T-helper 17 cell (primary cell): Measurements from ENCODE around the gene RAET1L. TPM values are rescaled to one million over a fixed set of nuclear protein-coding genes. Genes with fewer than 3 reads are reported as not detected.
"Not testable (repeated sequence)": the region's sequence is repeated elsewhere in the genome, so short reads cannot be mapped to it uniquely, and the experiment has no call there.

Experiments
- ATAC-seq: fragments of 150-1000 bp; cut with Tn5 transposase; 2 replicates; pipeline ENCODE4 v1.10.0; 2021; ENCODE audit warnings: mild to moderate bottlenecking, moderate library complexity
- DNase-seq, 3 donors: peaks; one replicate each; pipeline versions ENCODE4 v3.0.0 to v3.0.0-alpha.2; 2020 to 2021
- H3K9me3 ChIP-seq: one replicate; pipeline ENCODE4 v1.7.0; 2013; ENCODE audit warnings: low read length, mild to moderate bottlenecking; ENCODE audit not compliant: control insufficient read depth, poor library complexity, severe bottlenecking
- H3K27ac Mint-ChIP-seq: one replicate; pipeline ENCODE4 v1.8.0; 2022; ENCODE audit warnings: mild to moderate bottlenecking, moderate library complexity, mixed read lengths
- H3K27me3 Mint-ChIP-seq: one replicate; pipeline ENCODE4 v1.8.0; 2022; ENCODE audit warnings: mixed read lengths
- H3K36me3 Mint-ChIP-seq: one replicate; pipeline ENCODE4 v1.8.0; 2022; ENCODE audit warnings: low read depth, mixed read lengths
- H3K4me1 Mint-ChIP-seq: one replicate; pipeline ENCODE4 v1.8.0; 2022; ENCODE audit warnings: mild to moderate bottlenecking, mixed read lengths
- H3K4me3 Mint-ChIP-seq: one replicate; pipeline ENCODE4 v1.8.0; 2022; ENCODE audit warnings: mild to moderate bottlenecking, moderate library complexity, mixed read lengths
- total RNA-seq, 4 donors: library from RNA in 2 of 4; stranded (reverse) in 2 of 4; gene quantifications; one replicate each; pipeline ENCODE4 v1.2.3 and lab custom pipeline; 2022 to 2026

Gene RAET1L
- total RNA-seq, 2 donors from 2014 or later: not detected

DNA sequence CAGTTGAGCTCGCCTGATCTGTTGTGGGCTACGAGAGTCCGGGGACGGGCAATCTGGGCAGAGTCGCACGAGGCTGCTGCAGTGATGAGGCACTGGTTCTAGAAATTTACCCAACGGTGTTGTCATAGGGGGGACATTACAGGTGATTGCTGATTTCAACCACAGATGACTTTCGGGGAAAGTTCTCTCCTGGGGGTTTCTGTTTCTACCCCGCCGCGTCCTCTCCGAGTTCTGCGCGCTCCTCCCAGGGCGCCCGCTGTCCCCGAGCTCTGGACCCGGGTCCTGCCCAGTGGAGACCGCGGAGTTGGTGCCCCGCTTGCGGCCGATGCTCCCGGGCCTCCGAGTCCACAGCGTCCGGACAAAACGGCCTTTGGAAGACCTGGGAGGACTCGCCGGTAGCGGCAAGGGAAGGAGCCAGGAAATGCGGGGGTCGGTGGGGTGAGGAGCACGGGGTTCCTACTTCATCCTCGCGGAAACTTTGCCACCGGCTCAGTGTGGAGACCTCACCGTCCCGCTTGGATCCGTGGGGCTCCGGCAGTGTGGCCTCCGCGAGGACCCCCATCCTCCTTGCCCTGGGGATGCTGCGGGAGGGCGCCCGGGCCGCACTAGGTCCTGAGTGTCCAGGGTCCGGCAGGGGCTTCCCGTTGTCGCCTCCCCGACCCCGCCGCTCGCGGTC is 12.3 kb upstream of the RAET1L start:
- ATAC-seq (no peak), DNase-seq (no peak)
- H3K9me3 ChIP-seq: no peaks in the 10 kb centered on the region
- Mint-ChIP-seq H3K27me3 (peaks cover 96% of the 10 kb centered on the region), H3K27ac (no peak overlapping the region), H3K36me3 (peaks cover 7% of the 10 kb centered on the region), H3K4me3 (peak overlapping the region; percentile 90), H3K4me1 (peaks cover 15% of the 10 kb centered on the region)

DNA sequence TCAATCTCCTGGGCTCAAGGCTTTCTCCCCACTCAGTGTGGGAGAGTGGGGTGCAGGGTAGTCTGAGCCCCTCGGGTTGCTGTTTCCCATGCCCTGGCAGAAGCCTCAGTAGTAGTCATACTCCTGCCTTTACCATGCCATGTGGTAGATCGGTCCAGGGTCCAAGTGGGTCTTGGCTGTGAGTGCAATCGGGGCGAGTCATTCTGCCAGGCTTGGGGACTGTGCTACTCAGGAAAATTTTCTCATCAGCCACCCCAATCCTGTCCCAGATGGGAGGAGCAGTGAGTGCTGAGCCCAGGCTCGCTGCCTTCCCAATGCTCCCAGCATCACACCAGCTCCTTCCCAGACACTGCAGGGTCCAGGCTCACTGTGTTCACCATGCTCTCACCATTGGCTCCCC is 10.7 kb upstream of the RAET1L start:
- ATAC-seq (no peak), DNase-seq (no peak)
- H3K9me3 ChIP-seq: no peaks in the 10 kb centered on the region
- no peak overlapping the region for H3K27ac Mint-ChIP-seq
- no peak overlapping the region for H3K4me3 Mint-ChIP-seq
- peaks cover 5% of the 10 kb centered on the region for H3K36me3 Mint-ChIP-seq
- H3K27me3 Mint-ChIP-seq: peaks cover 82% of the 10 kb centered on the region
- H3K4me1 Mint-ChIP-seq: peaks cover 15% of the 10 kb centered on the region

DNA sequence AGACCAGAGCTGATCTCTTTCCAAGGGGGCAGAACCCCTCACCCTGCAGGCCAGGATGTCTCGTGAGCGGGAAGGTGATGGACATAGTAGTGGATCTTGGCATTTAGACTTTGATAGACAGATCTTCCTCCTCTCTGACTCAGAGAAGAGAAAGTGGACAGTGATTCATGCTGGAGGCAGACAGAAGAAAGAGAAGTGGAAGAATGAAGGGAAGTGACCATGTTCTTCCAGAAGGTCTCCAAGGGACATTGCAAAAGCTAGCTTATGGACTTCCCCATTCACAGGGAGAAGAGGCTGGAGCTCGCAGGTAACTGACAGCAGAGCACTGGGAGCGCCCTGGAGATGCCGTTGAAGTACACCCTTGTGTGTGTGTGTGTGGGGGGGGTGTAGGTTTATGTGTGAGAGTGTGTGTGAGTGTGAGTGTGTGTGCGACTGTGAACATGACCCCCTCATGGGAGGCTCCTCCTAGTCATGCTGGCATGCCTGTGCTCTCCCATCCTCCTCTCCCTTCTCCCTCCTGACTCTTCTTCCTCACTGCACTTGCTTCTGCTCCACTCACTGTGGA is 8.0 kb upstream of the RAET1L start:
- H3K9me3 ChIP-seq: no peaks in the 10 kb centered on the region
- peaks cover 13% of the 10 kb centered on the region for H3K4me1 Mint-ChIP-seq
- H3K27me3 Mint-ChIP-seq: peaks cover 69% of the 10 kb centered on the region
- peaks cover 5% of the 10 kb centered on the region for H3K36me3 Mint-ChIP-seq
- ATAC-seq (no peak), DNase-seq (no peak)
- H3K4me3 Mint-ChIP-seq: no peak overlapping the region
- H3K27ac Mint-ChIP-seq: no peak overlapping the region

DNA sequence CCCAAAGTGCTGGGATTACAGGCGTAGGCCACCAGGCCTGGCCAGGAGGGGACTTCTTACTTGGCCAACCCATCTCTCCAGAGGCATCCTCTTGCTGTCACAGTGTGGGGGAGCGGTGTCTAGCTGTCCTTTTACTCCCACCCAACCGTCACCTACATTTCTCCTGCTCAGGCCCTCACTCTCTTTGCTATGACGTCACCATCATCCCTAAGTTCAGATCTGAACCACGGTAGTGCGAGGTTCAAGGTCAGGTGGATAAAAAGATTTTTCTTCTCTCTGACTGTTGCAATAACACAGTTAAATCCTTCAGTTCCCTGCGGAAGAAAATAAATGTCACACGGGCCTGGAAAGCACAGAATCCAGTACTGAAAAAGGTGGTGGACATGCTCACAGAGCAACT is 7.3 kb upstream of the RAET1L start:
- peaks cover 72% of the 10 kb centered on the region for H3K27me3 Mint-ChIP-seq
- DNase-seq: no peak

DNA sequence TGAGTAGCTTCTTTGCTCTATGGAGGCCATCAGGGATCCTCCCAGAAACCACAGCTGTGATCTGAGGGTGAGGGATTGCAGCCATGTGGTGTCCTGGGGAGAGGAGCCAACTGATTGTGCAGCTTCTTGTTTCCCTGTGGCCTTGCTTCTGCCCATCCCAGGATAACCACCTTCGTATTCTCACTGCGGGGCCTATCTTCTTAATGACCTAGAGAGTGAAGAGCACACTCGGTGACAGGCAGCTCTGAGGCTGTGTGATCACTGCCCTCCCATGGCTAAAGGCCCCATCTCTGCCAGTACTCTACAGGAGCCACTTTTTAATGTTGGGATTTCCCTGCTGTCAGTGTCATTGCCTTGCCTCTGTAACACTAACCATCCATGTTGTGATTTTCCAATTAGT is 5.3 kb upstream of the RAET1L start:
- DNase-seq (no peak), ATAC-seq (no peak)
- Mint-ChIP-seq H3K4me3 (no peak overlapping the region), H3K36me3 (no peaks in the 10 kb centered on the region), H3K27ac (no peak overlapping the region), H3K4me1 (peaks cover 6% of the 10 kb centered on the region), H3K27me3 (peaks cover 72% of the 10 kb centered on the region)
- H3K9me3 ChIP-seq: no peaks in the 10 kb centered on the region

More for the DNA sequence above, 7.3 kb upstream of the RAET1L start:
- peaks cover 12% of the 10 kb centered on the region for H3K4me1 Mint-ChIP-seq
- peaks cover 4% of the 10 kb centered on the region for H3K36me3 Mint-ChIP-seq
- no peaks in the 10 kb centered on the region for H3K9me3 ChIP-seq
- H3K4me3 Mint-ChIP-seq: no peak overlapping the region
- no peak overlapping the region for H3K27ac Mint-ChIP-seq
- ATAC-seq: no peak

DNA sequence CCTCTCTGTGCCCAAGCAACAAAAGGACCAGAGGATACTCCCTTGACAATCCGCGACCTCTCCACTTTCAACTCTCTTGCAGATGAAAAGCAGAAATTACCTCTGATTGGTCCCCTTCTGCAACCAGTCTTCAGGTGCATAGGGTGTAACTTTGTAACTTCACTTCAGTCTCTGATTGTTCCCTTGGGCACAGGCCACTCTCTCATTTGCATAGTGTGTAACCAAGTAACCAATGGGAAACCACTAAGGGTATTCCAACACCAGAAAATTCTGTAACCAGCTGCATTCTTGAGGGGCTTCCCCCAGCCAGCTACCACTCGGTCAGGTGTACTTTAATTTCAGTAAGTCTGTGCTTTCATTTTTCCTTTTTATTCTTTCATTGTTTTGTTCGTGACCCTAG is 4.4 kb upstream of the RAET1L start:
- no peak overlapping the region for H3K27ac Mint-ChIP-seq
- DNase-seq (no peak), ATAC-seq (peak; percentile 41)
- H3K9me3 ChIP-seq: no peaks in the 10 kb centered on the region
- peaks cover 11% of the 10 kb centered on the region for H3K4me1 Mint-ChIP-seq
- H3K4me3 Mint-ChIP-seq: no peak overlapping the region
- H3K27me3 Mint-ChIP-seq: peaks cover 72% of the 10 kb centered on the region
- no peaks in the 10 kb centered on the region for H3K36me3 Mint-ChIP-seq

DNA sequence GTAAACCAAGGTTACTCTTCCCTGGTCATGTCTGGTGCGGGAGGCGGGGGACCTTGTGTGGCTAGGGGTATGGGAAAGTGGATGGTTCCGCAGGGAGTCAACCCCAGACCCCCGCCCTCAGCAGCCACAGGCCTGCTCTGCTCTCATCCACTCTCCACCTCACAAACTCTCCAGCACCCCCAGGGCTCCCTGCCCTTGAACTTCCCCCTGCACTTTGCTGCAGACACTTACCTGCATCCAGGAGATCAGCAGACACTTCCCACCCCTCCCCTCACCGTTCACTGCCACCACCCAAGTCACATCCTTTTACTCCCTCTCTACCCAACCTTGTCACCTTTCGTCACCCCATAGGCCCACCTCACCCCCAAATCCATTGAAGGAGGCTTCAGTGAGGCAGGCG is 3.9 kb upstream of the RAET1L start:
- peaks cover 3% of the 10 kb centered on the region for H3K36me3 Mint-ChIP-seq
- ATAC-seq (no peak), DNase-seq (no peak)
- no peak overlapping the region for H3K27ac Mint-ChIP-seq
- no peak overlapping the region for H3K4me3 Mint-ChIP-seq
- H3K9me3 ChIP-seq: no peaks in the 10 kb centered on the region
- H3K4me1 Mint-ChIP-seq: peaks cover 9% of the 10 kb centered on the region
- peaks cover 72% of the 10 kb centered on the region for H3K27me3 Mint-ChIP-seq

DNA sequence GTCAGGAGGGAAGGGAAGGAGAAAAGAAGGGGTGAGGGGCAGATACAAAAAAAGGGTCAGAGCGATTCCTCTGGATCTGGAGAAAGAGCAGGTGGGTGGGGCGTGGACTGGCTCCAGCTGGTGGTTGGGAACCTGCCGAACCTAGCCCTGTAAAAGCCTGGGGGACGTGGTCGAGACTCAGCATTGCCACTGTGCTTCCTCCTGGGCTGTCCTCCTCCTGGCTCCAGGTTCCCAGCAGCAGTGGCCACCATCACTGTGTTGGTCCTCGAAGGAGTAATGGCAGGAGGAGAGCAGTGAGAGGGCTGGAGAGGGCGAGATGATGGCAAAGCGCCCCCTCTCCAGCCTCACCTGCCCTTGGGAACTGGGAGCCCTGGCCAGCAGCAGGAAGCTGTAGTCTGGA is 3.5 kb upstream of the RAET1L start:
- Mint-ChIP-seq H3K27me3 (peaks cover 72% of the 10 kb centered on the region), H3K36me3 (peaks cover 3% of the 10 kb centered on the region), H3K4me1 (peaks cover 9% of the 10 kb centered on the region), H3K27ac (no peak overlapping the region), H3K4me3 (no peak overlapping the region)
- no peaks in the 10 kb centered on the region for H3K9me3 ChIP-seq
- ATAC-seq (no peak), DNase-seq (no peak)

DNA sequence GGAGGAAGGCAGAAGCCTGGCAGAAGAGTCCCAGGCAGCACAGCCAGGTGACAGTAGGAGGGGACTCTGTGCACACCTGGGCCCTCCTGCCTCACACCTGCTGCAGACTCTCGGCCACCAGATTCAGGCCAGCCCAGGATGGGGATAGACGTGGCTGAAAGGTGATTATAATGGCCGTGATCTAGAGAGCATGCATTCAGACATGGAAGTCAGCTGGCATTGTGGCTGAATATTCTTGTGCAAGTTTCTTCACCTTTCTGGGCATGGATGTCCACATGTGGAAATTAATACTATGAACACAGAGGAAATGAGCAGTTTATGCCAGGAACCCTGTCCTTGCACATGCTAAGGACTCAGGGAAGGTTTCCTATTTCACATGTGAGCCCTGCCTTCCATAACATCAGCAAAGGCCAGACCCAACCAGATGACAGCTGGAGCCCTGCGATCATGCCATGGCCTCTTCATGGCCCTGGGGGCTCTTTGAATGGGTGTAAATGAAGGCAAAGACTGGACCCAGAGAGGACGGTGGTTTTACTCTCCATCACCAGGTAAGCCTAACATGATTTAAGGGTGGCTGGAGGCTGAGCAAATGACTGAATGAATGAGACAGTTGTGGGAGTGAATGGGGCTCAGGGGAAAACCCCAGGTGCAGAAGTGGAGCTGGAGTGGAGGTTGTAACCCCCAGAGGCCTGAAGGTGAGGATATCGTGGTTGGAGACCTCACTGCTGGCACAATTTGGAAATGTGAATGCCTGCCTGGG is 2.7 kb upstream of the RAET1L start:
- no peak for ATAC-seq
- H3K9me3 ChIP-seq: no peaks in the 10 kb centered on the region
- Mint-ChIP-seq H3K4me3 (no peak overlapping the region), H3K27ac (no peak overlapping the region), H3K4me1 (peaks cover 9% of the 10 kb centered on the region), H3K36me3 (peaks cover 3% of the 10 kb centered on the region), H3K27me3 (peaks cover 66% of the 10 kb centered on the region)
- DNase-seq: no peak

DNA sequence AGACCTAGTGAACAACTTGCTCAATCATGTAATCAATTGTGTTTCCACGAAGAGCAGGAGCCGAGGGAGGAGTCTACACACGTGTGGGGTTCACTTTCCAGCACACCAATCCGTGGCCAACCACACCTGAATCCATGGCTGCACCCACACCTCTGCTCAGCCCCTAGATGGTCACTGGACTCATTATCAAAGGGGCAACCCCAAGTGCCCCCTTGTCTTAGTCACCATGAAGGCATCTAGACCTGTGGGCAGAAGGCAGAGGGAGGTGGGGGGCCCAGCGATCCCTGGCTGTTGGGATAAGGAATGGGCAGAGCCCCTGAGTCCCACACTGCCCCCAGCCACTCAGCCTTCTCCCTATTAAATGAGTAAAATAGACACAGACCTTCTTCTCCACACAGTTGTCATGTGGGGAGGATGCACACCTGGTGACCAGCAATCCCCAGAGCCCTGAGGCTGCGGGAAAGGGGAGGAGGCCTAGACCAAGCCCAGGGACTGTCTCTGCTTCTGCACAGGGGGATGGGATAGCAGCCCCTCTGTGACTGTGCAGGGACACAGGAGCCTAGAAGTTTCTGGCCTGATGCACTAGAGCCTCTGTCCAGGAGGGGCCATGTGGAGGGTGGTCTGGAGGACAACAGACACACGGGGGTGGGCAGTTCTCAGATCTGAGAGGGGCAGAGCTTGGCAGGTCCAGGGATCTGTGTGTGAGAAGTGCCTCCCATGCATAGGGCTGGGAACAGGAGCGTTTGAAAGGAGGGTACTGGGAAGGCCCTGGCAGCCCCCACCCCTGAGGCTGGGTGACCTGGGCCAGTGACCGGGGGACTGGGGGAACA is 1.9 kb upstream of the RAET1L start:
- H3K27me3 Mint-ChIP-seq: peaks cover 61% of the 10 kb centered on the region
- H3K9me3 ChIP-seq: no peaks in the 10 kb centered on the region
- H3K4me1 Mint-ChIP-seq: peaks cover 9% of the 10 kb centered on the region
- ATAC-seq: no peak
- no peak overlapping the region for H3K4me3 Mint-ChIP-seq
- no peak for DNase-seq
- H3K36me3 Mint-ChIP-seq: peaks cover 3% of the 10 kb centered on the region
- no peak overlapping the region for H3K27ac Mint-ChIP-seq

DNA sequence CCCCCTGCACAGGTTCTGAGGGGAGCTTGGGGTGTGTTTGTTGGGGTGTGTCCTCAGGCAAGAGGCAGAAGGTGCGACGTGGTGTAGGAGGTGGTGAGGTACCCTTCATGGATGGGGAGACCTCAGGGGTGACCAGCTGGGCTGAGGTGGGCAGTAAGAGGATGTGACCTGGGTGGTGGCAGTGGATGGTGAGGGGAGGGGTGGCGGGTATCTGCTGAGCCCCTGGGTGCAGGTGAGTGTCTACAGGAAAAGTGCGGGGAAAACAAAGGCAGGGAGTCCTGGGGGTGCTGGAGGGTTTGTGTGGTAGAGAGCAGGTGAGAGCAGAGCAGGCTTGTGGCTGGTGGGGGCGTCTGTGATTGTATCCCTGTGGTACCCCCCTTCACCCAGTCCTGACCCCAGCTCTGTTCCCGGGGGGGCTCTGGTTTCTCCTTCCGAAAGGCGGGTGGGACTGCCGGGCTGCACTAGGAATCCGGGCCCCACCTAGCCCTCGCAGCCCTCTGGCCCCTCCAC is 631 bp downstream of the RAET1L start:
- no peak for DNase-seq
- ATAC-seq: no peak
- no peak overlapping the region for H3K4me3 Mint-ChIP-seq
- H3K27me3 Mint-ChIP-seq: peaks cover 70% of the 10 kb centered on the region
- H3K36me3 Mint-ChIP-seq: peaks cover 3% of the 10 kb centered on the region
- no peaks in the 10 kb centered on the region for H3K9me3 ChIP-seq
- no peak overlapping the region for H3K27ac Mint-ChIP-seq
- H3K4me1 Mint-ChIP-seq: peaks cover 9% of the 10 kb centered on the region

DNA sequence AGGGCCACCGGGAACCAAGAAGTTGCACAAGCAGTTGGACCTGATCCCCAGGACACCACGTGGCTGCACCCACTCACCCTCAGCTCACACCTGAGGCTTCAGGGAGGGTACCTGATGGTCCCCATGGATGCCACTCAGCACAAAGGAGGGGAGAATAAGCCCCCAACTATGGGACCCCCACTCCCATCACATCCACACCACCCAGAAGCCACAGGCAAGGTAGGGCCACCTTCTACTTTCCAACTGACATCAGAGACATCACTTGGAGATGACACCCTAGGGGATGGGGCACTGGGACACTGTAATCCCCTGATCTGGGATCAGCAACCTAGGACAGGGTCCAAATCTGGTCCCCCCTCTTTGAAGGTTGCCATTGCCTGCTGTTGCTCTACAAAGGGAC is 1.3 kb downstream of the RAET1L start:
- H3K4me3 Mint-ChIP-seq, ATAC-seq, H3K9me3 ChIP-seq, H3K4me1 Mint-ChIP-seq, H3K36me3 Mint-ChIP-seq, H3K27ac Mint-ChIP-seq, DNase-seq: not testable (repeated sequence)
- H3K27me3 Mint-ChIP-seq: peaks cover 67% of the 10 kb centered on the region

DNA sequence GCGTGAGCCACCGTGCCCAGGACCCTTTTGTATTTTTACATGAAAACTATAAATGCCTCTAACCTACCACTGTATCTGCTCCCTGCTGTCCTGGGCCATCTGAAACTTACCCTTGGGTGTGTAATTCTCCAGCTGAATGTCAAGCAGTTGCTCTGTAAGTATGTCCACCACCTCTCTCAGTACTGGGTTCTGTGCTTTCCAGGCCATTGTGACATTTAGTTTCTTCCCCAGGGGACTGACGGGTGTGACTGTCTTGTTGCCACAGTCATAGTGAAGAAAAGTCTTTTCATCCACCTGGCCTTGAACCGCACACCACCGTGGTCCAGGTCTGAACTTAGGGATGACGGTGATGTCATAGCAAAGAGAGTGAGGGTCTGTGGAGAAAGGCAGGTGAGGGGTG is 3.5 kb downstream of the RAET1L start:
- not testable (repeated sequence) for H3K36me3 Mint-ChIP-seq, H3K4me3 Mint-ChIP-seq, ATAC-seq

More for the DNA sequence above, 3.5 kb downstream of the RAET1L start:
- Mint-ChIP-seq H3K4me1 (peaks cover 11% of the 10 kb centered on the region), H3K27me3 (peaks cover 65% of the 10 kb centered on the region)
- not testable (repeated sequence) for DNase-seq, H3K27ac Mint-ChIP-seq, H3K9me3 ChIP-seq
